HG03060 (cell line): ENCODE measurements around the gene DERL3.

Experiments
- ATAC-seq: cut with Tn5 transposase; IDR thresholded peaks from one replicate; pipeline ENCODE4 v1.9.1; 2021; ENCODE audit warnings: low read depth, moderate number of reproducible peaks; ENCODE audit not compliant: unreplicated experiment

Gene DERL3

DNA sequence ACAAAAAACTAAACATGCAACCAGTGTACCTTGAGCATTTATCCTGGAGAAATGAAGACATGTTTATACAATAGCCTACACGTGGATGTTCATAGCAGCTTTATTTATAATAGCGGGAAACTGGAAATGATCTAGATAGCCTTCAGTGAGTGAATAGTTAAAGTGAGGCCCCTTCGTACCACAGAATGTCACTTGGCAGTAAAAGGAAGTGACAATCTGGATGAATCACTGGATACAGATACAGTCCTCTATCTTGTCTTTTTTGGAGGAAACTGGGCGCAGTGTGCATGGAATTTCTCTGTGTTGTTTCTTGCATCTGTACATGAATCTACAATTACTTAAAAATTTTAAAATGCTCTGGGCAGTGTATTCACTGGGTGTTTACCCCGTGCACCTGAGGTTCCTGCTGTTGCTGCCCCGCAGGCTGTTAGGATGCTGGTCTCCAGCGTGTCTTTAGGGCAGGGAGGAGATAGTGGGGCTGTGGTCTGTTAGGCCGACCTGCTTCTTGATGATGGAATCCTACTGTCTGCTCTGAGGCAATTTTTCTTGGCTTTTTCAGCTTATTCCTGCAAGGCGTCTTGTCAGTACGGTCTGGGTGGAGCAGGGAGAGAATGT is 23.2 kb downstream of the DERL3 start:
- ATAC-seq = no peak

DNA sequence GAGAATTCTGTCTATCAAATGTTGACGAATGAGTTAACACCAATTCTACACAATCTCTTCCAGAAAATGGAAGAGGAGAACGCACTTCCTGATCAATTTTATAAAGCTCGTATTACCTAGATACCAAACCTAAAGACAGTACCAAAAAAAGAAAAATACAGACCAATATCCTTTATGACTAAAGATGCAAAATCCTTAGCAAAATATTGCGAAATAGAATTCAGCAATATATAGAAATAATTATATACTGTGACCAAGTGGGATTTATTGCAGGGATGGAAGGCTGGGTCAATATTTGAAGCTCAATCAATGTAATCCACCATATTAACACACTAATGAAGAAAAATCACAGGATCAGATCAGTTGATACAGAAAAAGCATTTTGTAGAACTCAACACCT is 26.4 kb downstream of the DERL3 start:
- no peak for ATAC-seq

DNA sequence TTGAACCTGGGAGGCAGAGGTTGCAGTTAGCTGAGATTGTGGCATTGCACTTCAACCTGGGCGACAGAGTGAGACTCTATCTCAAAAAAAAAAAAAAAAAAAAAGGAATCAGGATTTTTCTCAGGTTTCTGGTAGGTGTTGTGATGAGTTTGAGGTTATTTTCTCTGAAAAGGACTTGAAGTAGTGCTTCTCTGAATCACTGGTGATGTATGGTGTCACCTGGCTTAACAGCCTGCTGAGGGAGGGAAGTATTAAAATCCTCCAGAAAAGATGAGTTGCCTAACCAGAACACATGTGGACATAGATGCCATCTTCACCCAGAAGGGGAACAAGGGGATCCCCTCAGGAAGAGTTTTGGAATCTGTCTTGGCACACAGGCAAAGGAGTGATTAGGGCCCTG is 32.0 kb downstream of the DERL3 start:
- ATAC-seq = no peak

DNA sequence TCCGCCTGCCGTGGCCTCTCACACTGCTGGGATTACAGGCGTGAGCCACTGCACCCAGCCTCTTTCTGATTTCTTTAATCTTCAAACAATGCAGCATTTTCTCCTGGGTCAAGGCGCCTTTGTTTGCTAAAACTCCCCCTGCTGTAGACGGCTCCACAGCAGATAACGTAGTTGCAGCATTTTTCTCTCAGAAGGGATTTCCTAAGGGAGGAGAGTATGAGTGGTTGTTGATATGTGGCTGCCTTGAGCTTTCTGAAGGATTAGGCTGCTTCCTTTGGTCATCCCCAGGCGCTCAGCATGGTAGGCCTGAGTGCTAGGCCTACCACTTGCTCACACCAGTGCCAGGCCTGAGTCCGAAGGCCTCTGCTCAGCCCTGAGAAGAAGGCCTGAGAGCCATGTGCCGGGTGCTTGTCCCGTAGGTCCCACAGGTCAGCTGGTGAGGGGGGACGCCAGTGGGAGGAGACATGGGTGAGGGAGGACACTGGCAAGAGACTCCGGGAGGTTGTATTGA is 34.0 kb downstream of the DERL3 start:
- no peak for ATAC-seq

DNA sequence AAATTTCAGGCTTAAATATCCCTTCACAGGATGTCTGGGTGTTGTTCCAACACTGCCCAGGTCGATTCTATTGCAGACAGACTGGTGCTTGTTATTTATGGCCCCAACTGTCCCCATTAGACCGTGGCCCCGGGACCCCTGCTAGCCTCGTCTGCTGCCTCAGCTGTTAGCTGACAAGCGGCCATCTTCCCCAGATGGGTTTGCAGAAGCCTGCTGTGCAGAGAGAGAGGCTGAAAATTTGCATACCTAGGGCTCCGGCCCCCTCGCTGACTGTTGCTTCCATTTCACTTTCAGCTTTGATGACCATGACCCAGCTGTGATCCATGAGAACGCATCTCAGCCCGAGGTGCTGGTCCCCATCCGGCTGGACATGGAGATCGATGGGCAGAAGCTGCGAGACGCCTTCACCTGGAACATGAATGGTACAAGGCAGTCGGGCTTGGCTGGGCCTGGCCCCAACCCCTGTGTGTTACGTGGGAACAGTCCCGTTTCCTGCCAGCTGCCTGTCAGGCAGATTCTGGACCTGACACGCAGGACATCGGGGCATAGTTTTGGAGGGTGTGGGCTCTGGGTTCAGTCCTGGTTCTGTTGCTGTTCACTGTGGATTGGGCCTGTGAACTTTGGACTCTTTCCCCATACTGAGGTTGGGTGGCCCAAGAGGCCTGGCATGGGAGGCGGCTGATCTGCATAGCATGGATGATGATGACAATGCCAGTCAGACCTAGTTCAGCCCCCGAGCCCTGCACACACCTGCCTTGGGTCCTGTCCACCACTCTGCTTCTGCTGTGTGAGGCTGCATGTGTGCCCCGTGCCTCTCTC is 35.6 kb downstream of the DERL3 start:
- no peak for ATAC-seq

DNA sequence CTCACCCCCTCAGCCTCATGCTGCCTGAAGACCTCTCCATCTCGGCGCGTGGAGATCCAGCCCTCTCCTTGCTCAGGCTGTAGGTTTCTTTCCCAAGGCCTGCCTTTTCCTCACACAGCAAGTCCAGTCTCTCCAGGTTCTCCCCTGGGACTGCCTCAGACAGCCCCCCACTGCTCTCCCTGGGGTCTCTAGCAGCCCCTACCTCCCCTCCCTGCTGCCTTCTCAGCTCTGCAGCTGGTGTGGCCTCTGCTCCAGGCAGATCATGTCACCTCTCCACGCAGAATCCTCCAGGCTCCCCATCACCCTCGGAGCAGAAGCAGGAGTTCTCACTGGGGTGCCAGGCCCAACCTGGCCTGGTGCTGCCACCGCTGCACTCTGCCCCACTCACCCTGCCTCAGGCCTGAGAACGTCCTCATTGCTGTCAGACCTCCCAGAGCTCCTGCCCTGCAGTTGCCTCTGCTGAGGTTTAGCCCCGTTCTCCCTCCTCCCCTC is 36.9 kb downstream of the DERL3 start:
- no peak for ATAC-seq

DNA sequence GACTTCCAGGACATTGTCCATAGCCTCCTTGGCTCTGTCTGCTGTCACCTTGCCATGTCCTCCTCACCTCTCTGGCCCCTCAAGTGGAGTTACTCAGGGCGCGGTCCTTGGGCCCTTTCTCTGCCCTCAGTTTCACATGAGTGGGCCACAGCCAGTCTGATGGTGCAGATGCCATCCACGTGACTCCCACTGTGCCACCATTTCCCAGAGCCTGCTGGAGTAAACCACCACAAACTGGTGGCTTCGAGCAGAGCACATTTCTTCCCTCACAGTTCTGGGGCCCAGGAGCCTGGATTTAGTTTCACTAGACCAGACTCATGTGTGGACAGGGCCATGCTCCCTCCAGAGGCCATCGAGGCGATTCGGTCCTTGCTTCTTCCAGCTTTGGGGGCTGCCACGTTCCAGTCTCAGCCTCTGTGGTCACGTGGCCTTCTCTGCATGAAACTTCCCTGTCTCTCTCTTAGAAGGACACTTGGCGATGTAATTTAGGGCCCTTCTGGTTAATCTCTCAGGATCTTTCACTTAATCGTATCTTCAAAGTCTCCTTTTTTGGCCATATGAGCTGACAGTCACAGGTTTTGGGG is 37.5 kb downstream of the DERL3 start:
- no peak for ATAC-seq

DNA sequence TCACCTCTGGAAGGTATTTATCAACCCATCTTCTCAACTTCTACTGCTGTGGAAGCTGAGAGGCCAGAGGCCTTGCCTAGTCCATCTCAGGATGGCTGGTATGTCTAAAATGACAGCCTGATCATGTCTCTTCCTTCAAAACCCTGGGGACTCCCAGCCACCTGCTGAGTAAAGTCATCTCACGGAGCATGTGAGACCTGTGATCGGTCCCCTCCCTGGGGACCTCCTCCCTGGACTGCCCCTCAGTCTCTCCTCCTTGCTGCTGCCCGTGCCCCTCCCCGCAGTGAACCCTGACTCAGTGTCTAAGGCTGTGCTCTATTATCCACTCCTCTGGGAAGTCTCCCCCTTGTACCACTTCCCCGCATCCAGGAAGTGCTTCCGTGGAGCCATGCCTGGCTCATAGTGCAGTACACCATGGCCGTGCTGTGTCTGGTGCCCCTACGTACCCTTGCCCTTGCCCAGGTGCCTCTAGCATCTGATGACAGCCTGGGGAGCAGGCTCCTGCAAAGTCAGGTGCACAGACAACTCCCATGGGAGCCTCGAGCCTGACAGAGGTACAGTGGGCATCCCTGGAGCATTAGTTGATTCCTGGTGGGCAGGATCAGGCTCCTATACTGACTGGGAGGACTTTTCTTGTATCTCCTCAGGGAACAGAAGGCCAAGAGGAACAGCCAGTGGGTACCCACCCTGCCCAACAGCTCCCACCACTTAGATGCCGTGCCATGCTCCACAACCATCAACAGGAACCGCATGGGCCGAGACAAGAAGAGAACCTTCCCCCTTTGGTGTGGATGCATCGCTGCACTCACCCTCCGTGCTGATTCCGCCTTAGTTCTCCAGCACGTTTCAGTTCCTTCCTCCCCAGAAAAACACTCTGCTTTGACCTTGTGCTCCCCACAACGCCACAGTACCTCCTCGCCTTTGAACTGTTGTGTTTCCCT is 38.2 kb downstream of the DERL3 start:
- ATAC-seq = peak; percentile 68

DNA sequence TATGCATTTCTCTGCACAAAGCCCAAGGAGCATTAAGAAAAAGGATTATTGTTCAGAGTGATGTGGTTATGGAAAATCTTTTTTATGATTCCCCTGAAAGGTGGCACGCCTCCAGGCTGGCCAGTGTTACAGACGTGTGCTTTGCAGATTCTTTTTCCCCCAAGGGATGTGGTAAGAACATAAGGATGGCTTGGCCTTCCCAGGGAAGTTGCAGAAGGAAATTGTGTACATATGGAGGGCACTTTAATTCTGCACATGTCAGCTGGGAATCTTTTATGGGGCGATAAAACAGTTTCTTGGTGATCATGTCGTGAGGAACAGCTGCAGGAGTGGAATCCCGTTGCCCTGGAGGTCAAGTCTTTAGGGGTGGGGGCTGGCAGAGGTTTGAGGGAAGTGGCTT is 42.3 kb downstream of the DERL3 start:
- ATAC-seq = no peak

DNA sequence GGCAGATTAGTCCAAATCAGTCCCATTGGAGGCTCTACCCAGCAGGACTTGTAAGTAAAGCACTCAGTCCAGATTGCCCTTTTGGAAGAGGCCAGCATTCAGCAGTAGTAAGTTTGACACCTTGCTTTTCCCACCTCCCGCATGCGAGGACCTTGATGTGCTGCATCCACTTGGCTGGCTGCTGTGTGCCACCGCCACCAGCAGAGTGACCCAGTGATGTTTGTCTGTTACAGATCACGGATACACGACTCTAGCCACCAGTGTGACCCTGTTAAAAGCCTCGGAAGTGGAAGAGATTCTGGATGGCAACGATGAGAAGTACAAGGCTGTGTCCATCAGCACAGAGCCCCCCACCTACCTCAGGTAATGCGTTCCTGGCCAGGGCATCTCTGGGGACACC is 45.5 kb downstream of the DERL3 start:
- no peak for ATAC-seq

DNA sequence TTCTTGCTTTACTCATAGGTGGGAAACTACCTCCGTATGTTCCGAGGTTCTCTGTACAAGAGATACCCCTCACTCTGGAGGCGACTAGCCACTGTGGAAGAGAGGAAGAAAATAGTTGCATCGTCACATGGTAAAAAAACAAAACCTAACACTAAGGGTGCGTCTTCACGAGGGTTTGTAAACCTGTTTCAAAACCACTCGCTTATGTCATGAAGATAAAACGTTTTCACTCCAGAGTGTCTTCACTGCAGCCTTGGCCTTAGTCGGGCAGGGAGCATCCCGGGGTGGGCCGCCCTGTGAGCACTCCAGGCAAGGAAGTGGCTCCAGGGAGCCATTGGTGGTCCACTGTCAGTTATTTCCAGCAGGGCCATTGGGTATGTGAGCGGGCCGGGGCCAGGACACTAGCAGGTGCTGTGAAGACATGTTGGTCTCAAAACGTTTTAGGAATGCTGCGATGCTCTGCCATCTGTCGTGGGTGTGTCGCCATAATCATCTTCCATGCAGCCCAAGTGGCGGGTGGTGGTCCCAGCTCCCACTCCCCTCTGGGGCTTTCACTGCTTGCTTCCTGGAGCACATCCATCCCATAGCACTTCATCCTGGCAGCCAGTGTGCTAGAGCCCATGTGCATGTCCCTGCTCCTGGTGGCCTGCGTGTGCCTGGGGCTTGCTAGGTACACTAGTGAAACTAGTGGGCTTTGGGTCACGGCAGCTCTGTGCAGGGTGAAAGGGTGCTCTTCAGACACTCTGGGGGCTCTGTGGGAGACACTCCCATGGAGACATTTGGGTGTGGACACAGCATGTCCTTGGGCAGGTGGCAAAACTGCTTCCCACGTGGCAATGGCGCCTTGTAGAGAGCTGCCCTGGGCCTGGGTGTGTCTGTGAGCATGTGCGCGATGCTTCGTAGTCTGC is 46.8 kb downstream of the DERL3 start:
- ATAC-seq = no peak

DNA sequence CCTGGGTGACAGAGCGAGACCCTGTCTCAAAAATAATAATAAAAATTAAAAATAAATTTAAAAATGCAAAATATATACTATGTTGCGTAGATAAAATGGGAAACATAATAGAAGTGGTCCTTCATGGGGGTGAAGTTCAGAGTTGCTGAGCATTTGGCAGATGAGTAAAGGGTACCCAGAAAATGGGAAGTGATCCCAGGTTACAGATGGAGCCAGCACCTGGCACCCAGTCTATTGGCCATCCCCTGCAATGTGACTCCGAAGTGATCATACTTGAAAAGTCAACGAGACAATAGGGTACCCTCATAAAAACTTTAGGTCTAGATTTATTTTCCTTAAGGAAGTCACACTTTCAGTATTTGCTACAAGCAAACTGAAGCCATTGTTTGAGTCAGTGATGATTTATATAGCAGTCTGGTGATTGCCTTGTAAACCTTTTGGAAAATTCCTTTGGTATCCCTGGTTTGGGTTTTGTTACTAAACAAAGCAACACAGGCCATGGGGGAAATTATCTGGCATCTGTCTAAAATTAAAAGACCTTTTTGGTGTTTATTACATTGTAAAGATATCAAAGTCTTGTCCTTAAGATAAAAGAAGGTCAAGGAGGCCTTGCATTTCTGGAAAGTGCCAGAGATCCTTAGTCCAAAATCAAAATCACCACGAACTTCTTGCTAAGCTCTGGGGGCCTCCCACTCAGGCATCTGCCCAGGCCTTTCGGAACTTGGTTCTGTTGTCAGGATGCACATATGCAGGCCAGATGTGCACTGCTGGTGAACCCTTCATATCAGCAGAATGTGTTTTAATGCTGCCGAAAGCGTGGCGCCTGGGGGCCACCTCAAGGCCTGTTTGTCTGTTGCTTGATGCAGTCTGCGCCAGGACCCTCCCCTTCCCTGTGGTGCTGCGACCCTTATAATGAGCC is 47.7 kb downstream of the DERL3 start:
- ATAC-seq = no peak

DNA sequence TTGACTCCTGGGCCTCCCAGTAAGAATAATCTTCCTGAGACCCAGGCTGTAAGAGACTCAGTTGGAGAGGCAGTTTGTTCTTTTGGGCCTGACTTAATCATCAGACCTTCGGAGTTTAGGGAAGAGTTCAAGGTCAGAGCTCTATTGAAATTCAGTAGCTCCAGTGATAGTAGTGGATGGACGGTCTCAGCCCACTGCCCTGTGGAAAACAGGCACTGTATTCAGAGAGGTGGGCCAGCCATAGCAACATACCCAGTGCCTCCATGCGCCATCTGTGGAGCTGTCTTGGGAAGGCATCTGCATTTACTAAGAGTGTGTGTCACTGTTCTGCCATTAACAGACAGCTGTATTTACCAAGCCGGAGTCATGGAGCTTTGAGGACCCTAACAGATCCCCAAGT is 49.2 kb downstream of the DERL3 start:
- ATAC-seq = no peak

DNA sequence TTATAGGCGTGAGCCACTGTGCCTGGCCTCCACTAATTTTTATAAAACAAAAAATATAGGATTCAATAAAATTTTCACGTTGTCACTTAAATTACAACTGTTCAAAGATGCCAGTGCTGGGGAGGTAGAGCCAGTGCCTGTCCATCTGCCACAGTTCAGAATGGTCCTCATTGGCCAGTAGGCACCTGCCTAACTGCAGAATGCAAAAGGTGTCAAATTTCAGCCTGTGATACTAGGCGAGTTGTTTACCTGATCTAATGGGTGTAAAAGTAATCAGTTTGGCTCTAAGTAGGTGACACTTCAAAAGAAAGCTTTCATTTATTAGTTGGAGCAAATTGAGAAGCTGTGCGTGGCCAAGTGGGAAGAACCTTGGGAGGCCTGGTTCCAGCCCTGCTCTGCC is 49.7 kb downstream of the DERL3 start:
- ATAC-seq = no peak

DNA sequence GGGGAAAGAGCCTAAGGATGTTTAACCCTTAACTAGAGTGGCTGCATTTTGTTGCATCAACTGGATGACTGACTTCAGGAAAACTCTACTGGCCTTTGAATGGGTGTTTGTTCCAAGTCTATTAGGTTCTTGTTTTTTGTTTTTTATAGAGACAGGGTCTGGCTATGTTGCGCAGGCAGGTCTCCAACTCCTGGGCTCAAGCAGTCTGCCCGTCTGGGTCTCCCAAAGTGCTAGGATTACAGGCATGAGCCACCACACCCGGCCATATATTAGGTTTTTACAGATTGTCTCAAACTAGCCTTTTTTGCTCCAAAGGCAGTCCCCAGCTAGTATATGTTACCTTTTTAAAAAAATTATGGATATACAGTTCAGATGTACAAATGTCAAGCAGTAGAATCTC is 50.9 kb downstream of the DERL3 start:
- ATAC-seq = no peak

DNA sequence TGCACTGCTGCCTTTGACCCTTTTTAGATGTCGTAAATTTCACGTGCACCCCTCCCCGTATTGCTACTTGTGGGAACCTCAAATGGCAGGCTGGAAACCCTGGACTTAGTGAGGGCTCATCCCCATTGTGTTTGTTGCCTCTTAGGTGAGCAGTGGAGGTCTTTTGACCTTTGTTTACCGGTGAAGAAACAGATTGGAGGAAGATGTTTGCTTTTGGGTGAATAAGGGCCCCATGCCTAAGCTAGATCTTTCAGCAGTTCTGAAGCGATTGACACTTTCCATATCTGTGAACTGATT is 51.3 kb downstream of the DERL3 start:
- no peak for ATAC-seq

DNA sequence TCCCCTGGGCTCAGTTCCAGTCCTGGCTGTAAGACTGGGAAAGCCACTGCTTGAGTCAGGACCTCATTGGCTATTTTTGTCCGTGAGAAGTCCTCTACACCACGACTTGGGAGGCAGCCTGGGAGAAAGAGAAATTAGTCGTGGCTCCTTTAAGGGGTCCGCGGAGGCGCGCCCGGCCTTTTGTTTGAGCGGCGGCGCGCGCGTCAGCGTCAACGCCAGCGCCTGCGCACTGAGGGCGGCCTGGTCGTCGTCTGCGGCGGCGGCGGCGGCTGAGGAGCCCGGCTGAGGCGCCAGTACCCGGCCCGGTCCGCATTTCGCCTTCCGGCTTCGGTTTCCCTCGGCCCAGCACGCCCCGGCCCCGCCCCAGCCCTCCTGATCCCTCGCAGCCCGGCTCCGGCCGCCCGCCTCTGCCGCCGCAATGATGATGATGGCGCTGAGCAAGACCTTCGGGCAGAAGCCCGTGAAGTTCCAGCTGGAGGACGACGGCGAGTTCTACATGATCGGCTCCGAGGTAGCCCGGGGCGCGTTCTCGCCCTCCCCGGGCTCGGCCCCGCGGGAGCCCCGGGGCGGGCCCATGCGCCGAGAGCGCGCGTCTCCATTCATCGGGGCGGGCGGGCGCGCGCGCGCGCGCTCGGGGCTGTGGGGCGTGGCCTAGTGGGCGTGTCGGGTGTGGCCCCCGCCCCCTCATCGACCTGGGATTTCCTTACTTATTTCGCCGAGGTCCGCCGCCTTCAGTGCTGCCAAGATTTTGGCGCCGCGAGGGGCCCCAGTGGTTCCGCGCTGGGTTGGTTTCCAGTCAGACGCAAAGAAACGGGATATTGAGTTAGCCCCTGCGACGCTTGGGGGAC is 51.8 kb downstream of the DERL3 start, which contains the start of gene SMARCB1:
TSS of gene SMARCB1 (plus strand) at position 215 of the 848 bp plus-strand sequence. CDS start at position 419, 204 bp downstream.
- ATAC-seq = peak; percentile 44
